Activated naive CD4-positive, alpha-beta T cell treated with anti-CD3 and anti-CD28 coated beads, Interleukin-2, amount 50 U/mL, for 24 hours (primary cell): ENCODE measurements around the gene SCARF2.

ENCODE experiments used
- H3K27ac Mint-ChIP-seq: one replicate; pipeline ENCODE4 v1.8.0; 2021; ENCODE audit warnings: mild to moderate bottlenecking, mixed read lengths
- H3K27me3 Mint-ChIP-seq: one replicate; pipeline ENCODE4 v1.8.0; 2021; ENCODE audit warnings: mixed read lengths
- H3K36me3 Mint-ChIP-seq: one replicate; pipeline ENCODE4 v1.8.0; 2021; ENCODE audit warnings: mixed read lengths
- H3K4me1 Mint-ChIP-seq: one replicate; pipeline ENCODE4 v1.8.0; 2021; ENCODE audit warnings: mixed read lengths
- H3K4me3 Mint-ChIP-seq: one replicate; pipeline ENCODE4 v1.8.0; 2021; ENCODE audit warnings: mild to moderate bottlenecking, mixed read lengths
- H3K9me3 Mint-ChIP-seq: one replicate; pipeline ENCODE4 v1.8.0; 2021; ENCODE audit warnings: mixed read lengths

The SCARF2 gene

DNA sequence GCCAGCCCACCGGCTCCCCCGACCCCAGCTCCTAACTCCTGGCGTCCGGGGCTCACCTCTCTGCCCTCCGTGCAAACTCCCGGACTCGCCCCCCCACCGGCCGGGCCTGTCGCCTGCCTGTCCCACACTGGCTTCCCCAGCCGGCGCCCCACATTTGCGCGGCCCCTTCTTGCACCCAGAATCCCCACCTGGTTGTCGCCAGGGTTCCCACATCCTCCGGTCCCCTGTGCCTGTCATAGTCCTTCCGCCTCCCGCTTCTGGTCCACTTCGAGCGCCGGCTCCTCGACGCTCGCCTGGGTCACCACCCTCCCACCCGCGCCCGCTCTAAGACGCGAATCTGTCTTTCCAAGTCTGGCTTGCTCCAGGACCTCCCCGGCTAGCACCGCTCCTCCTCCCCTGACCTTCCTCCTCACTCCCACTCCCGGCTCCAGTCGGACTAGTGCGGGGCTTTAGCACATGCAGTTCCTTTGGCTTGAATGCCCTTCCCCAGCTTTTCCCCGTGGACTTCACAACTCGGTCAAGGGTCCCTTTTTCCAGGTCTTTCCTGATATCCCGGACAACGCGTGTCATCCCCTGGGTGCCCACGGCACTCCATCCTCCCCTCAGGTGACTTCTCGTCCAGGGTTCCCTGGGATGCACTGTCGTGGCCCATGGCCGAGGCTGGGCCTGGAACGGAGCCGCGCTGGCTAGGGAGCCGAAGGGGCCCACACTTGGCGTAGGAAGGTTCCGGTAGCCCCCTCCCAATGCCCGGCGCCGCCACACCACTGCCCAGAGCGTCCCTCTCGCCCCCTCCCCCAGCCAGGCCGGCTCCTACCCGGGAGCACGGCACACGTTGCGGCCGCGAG lies 635 bp downstream of the SCARF2 start:
- Mint-ChIP-seq H3K36me3 (peaks cover 4% of the 10 kb centered on the region), H3K27ac (no peak overlapping the region), H3K4me1 (peaks cover 10% of the 10 kb centered on the region), H3K4me3 (peak overlapping the region; percentile 87), H3K9me3 (no peaks in the 10 kb centered on the region), H3K27me3 (peaks cover 32% of the 10 kb centered on the region)

- H3K27me3 Mint-ChIP-seq: peaks cover 32% of the 10 kb centered on the region
- H3K9me3 Mint-ChIP-seq: no peaks in the 10 kb centered on the region
- peaks cover 10% of the 10 kb centered on the region for H3K4me1 Mint-ChIP-seq
- peaks cover 4% of the 10 kb centered on the region for H3K36me3 Mint-ChIP-seq
- H3K4me3 Mint-ChIP-seq: peak overlapping the region; percentile 87
- H3K27ac Mint-ChIP-seq: no peak overlapping the region
Measured at GRCh38 chr22:20436307-20436767, 1.3 kb downstream of the SCARF2 start.

GRCh38 chr22:20435436-20436306 lies 2.0 kb downstream of the SCARF2 start:
- Mint-ChIP-seq H3K27ac (no peak overlapping the region), H3K27me3 (peaks cover 32% of the 10 kb centered on the region), H3K9me3 (no peaks in the 10 kb centered on the region), H3K4me3 (peak overlapping the region; percentile 54), H3K4me1 (peaks cover 13% of the 10 kb centered on the region), H3K36me3 (peaks cover 4% of the 10 kb centered on the region)

DNA sequence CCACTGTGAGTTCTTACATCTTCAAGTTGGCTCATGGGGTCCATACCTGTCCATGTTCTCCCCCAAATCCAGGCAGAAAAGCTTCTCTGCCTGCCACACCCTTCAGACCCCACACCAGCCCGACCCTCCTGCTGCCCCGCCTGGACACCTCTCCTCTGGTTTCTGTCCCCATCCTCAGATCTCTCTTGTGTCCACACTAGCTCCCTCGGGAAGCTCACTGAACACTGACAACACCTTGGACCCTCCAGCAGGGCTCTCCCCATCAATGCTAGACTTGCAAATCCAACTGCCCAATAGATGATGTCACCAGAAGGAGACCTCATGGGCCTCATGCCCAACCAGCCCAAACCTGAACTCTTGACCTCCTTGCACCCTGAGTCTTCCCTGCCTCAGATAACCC lies 2.9 kb downstream of the SCARF2 start:
- Mint-ChIP-seq H3K36me3 (peaks cover 4% of the 10 kb centered on the region), H3K9me3 (no peaks in the 10 kb centered on the region), H3K4me1 (peaks cover 21% of the 10 kb centered on the region), H3K4me3 (peak overlapping the region; percentile 37), H3K27ac (no peak overlapping the region), H3K27me3 (peaks cover 32% of the 10 kb centered on the region)

- Mint-ChIP-seq H3K27me3 (peaks cover 30% of the 10 kb centered on the region), H3K9me3 (no peaks in the 10 kb centered on the region), H3K36me3 (peaks cover 4% of the 10 kb centered on the region), H3K27ac (no peak overlapping the region), H3K4me1 (peaks cover 21% of the 10 kb centered on the region), H3K4me3 (peak overlapping the region; percentile 62)
Measured at GRCh38 chr22:20434264-20434751, 3.3 kb downstream of the SCARF2 start.

GRCh38 chr22:20433686-20434241 lies 3.9 kb downstream of the SCARF2 start:
- Mint-ChIP-seq H3K27ac (no peak overlapping the region), H3K27me3 (peaks cover 32% of the 10 kb centered on the region), H3K36me3 (peaks cover 4% of the 10 kb centered on the region), H3K4me1 (peaks cover 26% of the 10 kb centered on the region), H3K9me3 (no peaks in the 10 kb centered on the region), H3K4me3 (peak overlapping the region; percentile 62)

GRCh38 chr22:20433191-20433590 lies 4.4 kb downstream of the SCARF2 start:
- Mint-ChIP-seq H3K4me3 (no peak overlapping the region), H3K27ac (no peak overlapping the region)

GRCh38 chr22:20432244-20432686 lies 5.4 kb downstream of the SCARF2 start:
- peak overlapping the region; percentile 30 for H3K4me3 Mint-ChIP-seq
- H3K27ac Mint-ChIP-seq: no peak overlapping the region
- peaks cover 30% of the 10 kb centered on the region for H3K27me3 Mint-ChIP-seq
- H3K9me3 Mint-ChIP-seq: no peaks in the 10 kb centered on the region
- peaks cover 27% of the 10 kb centered on the region for H3K4me1 Mint-ChIP-seq
- peaks cover 4% of the 10 kb centered on the region for H3K36me3 Mint-ChIP-seq

More at GRCh38 chr22:20433191-20433590, 4.4 kb downstream of the SCARF2 start:
- H3K27me3 Mint-ChIP-seq: peaks cover 29% of the 10 kb centered on the region
- peaks cover 4% of the 10 kb centered on the region for H3K36me3 Mint-ChIP-seq
- H3K9me3 Mint-ChIP-seq: no peaks in the 10 kb centered on the region
- peaks cover 28% of the 10 kb centered on the region for H3K4me1 Mint-ChIP-seq

- no peaks in the 10 kb centered on the region for H3K9me3 Mint-ChIP-seq
- peaks cover 2% of the 10 kb centered on the region for H3K36me3 Mint-ChIP-seq
- H3K27me3 Mint-ChIP-seq: peaks cover 31% of the 10 kb centered on the region
- peak overlapping the region; percentile 47 for H3K4me3 Mint-ChIP-seq
- H3K4me1 Mint-ChIP-seq: peaks cover 26% of the 10 kb centered on the region
- no peak overlapping the region for H3K27ac Mint-ChIP-seq
Measured at GRCh38 chr22:20431511-20432192, 6.0 kb downstream of the SCARF2 start.

DNA sequence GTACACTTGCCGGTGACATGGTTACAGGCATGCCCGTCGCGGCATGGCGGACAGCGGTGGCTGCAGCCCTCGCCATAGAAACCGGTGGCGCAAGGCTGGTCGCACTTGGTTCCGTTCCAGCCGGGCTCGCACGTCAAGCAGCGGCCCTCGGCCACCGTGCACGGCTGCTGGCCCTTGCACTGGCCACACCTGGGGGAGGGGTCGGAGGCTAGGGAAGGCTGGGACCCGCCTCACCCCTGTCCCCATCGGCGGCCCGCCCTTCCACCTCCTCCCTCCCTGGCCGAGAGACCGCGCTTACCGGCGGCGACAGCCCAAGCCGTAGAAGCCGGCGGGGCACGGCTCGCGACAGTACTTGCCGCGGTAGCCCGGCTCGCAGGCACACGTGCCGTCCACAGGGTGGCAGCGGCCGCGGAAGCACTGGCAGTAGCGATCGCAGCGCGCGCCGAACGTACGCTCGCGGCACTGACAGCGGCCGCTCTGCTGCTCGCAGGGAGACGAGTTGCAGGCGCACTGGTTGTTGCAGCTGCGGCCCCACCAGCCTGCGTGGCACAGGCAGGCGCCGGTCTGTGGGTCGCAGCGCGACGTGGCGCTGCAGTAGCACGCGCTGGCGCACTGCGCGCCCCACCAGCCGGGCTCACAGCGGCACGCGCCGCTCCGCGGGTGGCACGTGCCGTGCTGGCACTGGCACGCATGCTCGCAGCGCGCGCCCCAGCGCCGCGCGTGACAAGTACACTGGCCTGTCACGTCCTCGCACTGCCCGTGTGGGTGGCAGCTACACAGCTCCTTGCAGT lies 6.7 kb downstream of the SCARF2 start:
- H3K27me3 Mint-ChIP-seq: peaks cover 30% of the 10 kb centered on the region
- no peak overlapping the region for H3K27ac Mint-ChIP-seq
- H3K4me3 Mint-ChIP-seq: peak overlapping the region; percentile 73
- H3K9me3 Mint-ChIP-seq: no peaks in the 10 kb centered on the region
- peaks cover 2% of the 10 kb centered on the region for H3K36me3 Mint-ChIP-seq
- H3K4me1 Mint-ChIP-seq: peaks cover 26% of the 10 kb centered on the region

GRCh38 chr22:20430101-20430719 lies 7.4 kb downstream of the SCARF2 start:
- peaks cover 23% of the 10 kb centered on the region for H3K27me3 Mint-ChIP-seq
- H3K9me3 Mint-ChIP-seq: no peaks in the 10 kb centered on the region
- H3K36me3 Mint-ChIP-seq: peaks cover 2% of the 10 kb centered on the region
- H3K4me1 Mint-ChIP-seq: peaks cover 22% of the 10 kb centered on the region
- no peak overlapping the region for H3K27ac Mint-ChIP-seq
- H3K4me3 Mint-ChIP-seq: peak overlapping the region; percentile 81

GRCh38 chr22:20429254-20430100 lies 8.1 kb downstream of the SCARF2 start:
- no peaks in the 10 kb centered on the region for H3K9me3 Mint-ChIP-seq
- peaks cover 2% of the 10 kb centered on the region for H3K36me3 Mint-ChIP-seq
- H3K27me3 Mint-ChIP-seq: peaks cover 17% of the 10 kb centered on the region
- peaks cover 22% of the 10 kb centered on the region for H3K4me1 Mint-ChIP-seq
- peak overlapping the region; percentile 81 for H3K4me3 Mint-ChIP-seq
- no peak overlapping the region for H3K27ac Mint-ChIP-seq

- Mint-ChIP-seq H3K27me3 (peaks cover 14% of the 10 kb centered on the region), H3K4me3 (peak overlapping the region; percentile 81), H3K27ac (no peak overlapping the region), H3K4me1 (peaks cover 22% of the 10 kb centered on the region), H3K36me3 (no peaks in the 10 kb centered on the region), H3K9me3 (no peaks in the 10 kb centered on the region)
Measured at GRCh38 chr22:20428496-20429253, 8.9 kb downstream of the SCARF2 start.
